Measurements from ENCODE around the gene ISY1. TPM values are rescaled to one million over a fixed set of nuclear protein-coding genes. Genes with fewer than 3 reads are reported as not detected.

Gene ISY1
- total RNA-seq, 4 donors from 2014 or later: 1.6 to 14.2 (median 7.2) TPM

GRCh38 chr3:129082026-129082425 lies 78.8 kb downstream of the ISY1 start:
- no peak overlapping the region for H3K27ac ChIP-seq
- TF ChIP-seq, protein P1, sequence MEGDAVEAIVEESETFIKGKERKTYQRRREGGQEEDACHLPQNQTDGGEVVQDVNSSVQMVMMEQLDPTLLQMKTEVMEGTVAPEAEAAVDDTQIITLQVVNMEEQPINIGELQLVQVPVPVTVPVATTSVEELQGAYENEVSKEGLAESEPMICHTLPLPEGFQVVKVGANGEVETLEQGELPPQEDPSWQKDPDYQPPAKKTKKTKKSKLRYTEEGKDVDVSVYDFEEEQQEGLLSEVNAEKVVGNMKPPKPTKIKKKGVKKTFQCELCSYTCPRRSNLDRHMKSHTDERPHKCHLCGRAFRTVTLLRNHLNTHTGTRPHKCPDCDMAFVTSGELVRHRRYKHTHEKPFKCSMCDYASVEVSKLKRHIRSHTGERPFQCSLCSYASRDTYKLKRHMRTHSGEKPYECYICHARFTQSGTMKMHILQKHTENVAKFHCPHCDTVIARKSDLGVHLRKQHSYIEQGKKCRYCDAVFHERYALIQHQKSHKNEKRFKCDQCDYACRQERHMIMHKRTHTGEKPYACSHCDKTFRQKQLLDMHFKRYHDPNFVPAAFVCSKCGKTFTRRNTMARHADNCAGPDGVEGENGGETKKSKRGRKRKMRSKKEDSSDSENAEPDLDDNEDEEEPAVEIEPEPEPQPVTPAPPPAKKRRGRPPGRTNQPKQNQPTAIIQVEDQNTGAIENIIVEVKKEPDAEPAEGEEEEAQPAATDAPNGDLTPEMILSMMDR (IDR thresholded peaks at IDR 0.05): no peak
- TF ChIP-seq POLR2A (IDR thresholded peaks at IDR 0.05) (no peak), EP300 (IDR thresholded peaks at IDR 0.05; ENCODE audit: low read depth) (no peak), POLR2AphosphoS5 (IDR thresholded peaks at IDR 0.05) (no peak)
- peaks cover 0 to 2% (median under 1%) of the 10 kb centered on the region in 4 donors for H3K4me1 ChIP-seq
- no peaks in the 10 kb centered on the region for H3K9me3 ChIP-seq
- DNase-seq: no peak
- no peaks in the 10 kb centered on the region for H3K27me3 ChIP-seq
- 81 to 84% methylated on average over 5 to 9 of the region's 9 CpGs for WGBS, 2 donors (ENCODE audit: low coverage in 1 of 2)
- no peaks in the 10 kb centered on the region for H3K36me3 ChIP-seq
- H3K4me3 ChIP-seq: no peak overlapping the region
- intact Hi-C loops (cut with DNase I; ENCODE audit: low total_unique reads): no loop called here
- in situ Hi-C loops (cut with MboI; ENCODE audit: low pct_ligation_motif_present in 1 of 4, low pct_unique_long_range_greater_than_20kb in 1 of 4, low sequenced_read_pairs in 3 of 4): no loop called here

GRCh38 chr3:129081503-129081902 lies 79.4 kb downstream of the ISY1 start:
- Histone ChIP-seq H3K9me3 (no peaks in the 10 kb centered on the region), H3K4me1 (no peaks in the 10 kb centered on the region), H3K36me3 (no peaks in the 10 kb centered on the region), H3K4me3 (no peak overlapping the region), H3K27me3 (no peaks in the 10 kb centered on the region), H3K27ac (no peak overlapping the region)
- intact Hi-C loops (cut with DNase I; ENCODE audit: low total_unique reads) (no loop called here), in situ Hi-C loops (cut with MboI; ENCODE audit: low pct_ligation_motif_present in 1 of 4, low pct_unique_long_range_greater_than_20kb in 1 of 4, low sequenced_read_pairs in 3 of 4) (no loop called here)
- TF ChIP-seq, protein P1 (IDR thresholded peaks at IDR 0.05): no peak
- no peak for TF ChIP-seq POLR2A (IDR thresholded peaks at IDR 0.05)
- TF ChIP-seq EP300 (IDR thresholded peaks at IDR 0.05; ENCODE audit: low read depth): no peak
- no peak for TF ChIP-seq POLR2AphosphoS5 (IDR thresholded peaks at IDR 0.05)
- no peak for DNase-seq
- 77 to 100% methylated on average over 1 to 8 of the region's 8 CpGs for WGBS, 2 donors (ENCODE audit: low coverage in 1 of 2)

DNA sequence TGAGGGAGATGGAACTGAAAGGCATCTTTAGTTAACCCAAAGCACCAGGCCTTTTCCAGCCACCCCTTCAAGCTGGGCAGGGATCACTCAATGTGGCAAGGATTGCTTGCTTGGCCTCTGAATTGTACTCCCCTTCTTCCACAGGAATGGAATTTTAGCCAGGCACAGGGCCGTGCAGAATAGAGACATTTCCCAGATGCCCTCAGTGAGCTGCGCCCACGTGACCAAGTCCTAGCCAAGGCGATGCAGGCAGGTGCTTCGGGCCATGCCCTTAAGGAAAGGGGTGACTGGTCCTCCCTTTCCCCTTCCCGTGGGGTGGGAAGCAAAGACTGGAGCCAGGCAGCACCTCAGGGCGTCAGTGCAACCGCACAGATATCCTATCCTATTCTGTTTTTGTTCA lies 82.4 kb downstream of the ISY1 start:
- no peaks in the 10 kb centered on the region for H3K27me3 ChIP-seq
- no peaks in the 10 kb centered on the region for H3K9me3 ChIP-seq
- H3K36me3 ChIP-seq: no peaks in the 10 kb centered on the region
- TF ChIP-seq POLR2A (IDR thresholded peaks at IDR 0.05) (no peak), POLR2AphosphoS5 (IDR thresholded peaks at IDR 0.05) (no peak), EP300 (IDR thresholded peaks at IDR 0.05; ENCODE audit: low read depth) (no peak)
- TF ChIP-seq, protein P1 (IDR thresholded peaks at IDR 0.05): no peak
- in situ Hi-C loops (cut with MboI; ENCODE audit: low pct_ligation_motif_present in 1 of 4, low pct_unique_long_range_greater_than_20kb in 1 of 4, low sequenced_read_pairs in 3 of 4): no loop called here
- DNase-seq: no peak
- H3K4me1 ChIP-seq: no peaks in the 10 kb centered on the region
- intact Hi-C loops (cut with DNase I; ENCODE audit: low total_unique reads): no loop called here
- 85% methylated on average over 8 of the region's 8 CpGs; no CpG with 5 or more reads in 1 of the 2 donors for WGBS, 2 donors (ENCODE audit: low coverage in 1 of 2)
- no peak overlapping the region for H3K27ac ChIP-seq
- H3K4me3 ChIP-seq: no peak overlapping the region

Other genes with a start within 250 kb of the ISY1 start
- gene CFAP92, start 167.0 kb downstream of the ISY1 start, total RNA-seq: 1 to 10 TPM in 1 of 4 donors, under 1 TPM in 1, not detected in 2; 0.95 to 1.2 TPM
- 1 to 10 TPM in 3 of 4 donors, under 1 TPM in 1; 0.75 to 2.2 (median 1.7) TPM for gene EFCC1, start 159.8 kb downstream of the ISY1 start, total RNA-seq
- 1 to 10 TPM in 1 of 4 donors, under 1 TPM in 1, not detected in 2; 0.64 to 1.2 TPM for gene GP9, start 100.3 kb downstream of the ISY1 start, total RNA-seq
- gene RAB43, start 39.3 kb downstream of the ISY1 start, total RNA-seq: 10 to 100 TPM; 23.1 to 40.4 (median 31.3) TPM
- 100 to 1,000 TPM; 169 to 329 (median 258) TPM for gene CNBP, start 22.8 kb upstream of the ISY1 start, total RNA-seq
- 100 to 1,000 TPM in 3 of 4 donors, 10 to 100 TPM in 1; 64.7 to 149 (median 116) TPM for gene COPG1, start 88.5 kb upstream of the ISY1 start, total RNA-seq
- 10 to 100 TPM; 11.3 to 32.6 (median 23.9) TPM for gene HMCES, start 117.8 kb upstream of the ISY1 start, total RNA-seq